Neural crest cell (in vitro differentiated cells): ENCODE results near the gene PLAC8L1. TPM values are rescaled to one million over a fixed set of nuclear protein-coding genes. Genes with fewer than 3 reads are reported as not detected.

ENCODE experiments used
- DNase-seq: peaks from one replicate; pipeline ENCODE4 v3.0.0; 2021; ENCODE audit warnings: low read depth, mixed read lengths, low spot score
- H3K27ac Mint-ChIP-seq: one replicate; pipeline ENCODE4 v1.8.0; 2021; ENCODE audit warnings: mild to moderate bottlenecking, mixed read lengths; ENCODE audit not compliant: unreplicated experiment
- H3K27me3 Mint-ChIP-seq: 2 replicates; pipeline ENCODE4 v1.8.0; 2021; ENCODE audit warnings: low read depth, mild to moderate bottlenecking, mixed read lengths
- H3K36me3 Mint-ChIP-seq: 2 replicates; pipeline ENCODE4 v1.8.0; 2021; ENCODE audit warnings: low read depth, mild to moderate bottlenecking, mixed read lengths
- H3K4me1 Mint-ChIP-seq: 2 replicates; pipeline ENCODE4 v1.8.0; 2021; ENCODE audit warnings: mixed read lengths
- H3K4me3 Mint-ChIP-seq: one replicate; pipeline ENCODE4 v1.8.0; 2021; ENCODE audit warnings: mild to moderate bottlenecking, mixed read lengths
- H3K9me3 Mint-ChIP-seq: 2 replicates; pipeline ENCODE4 v1.8.0; 2021; ENCODE audit warnings: mixed read lengths
- total RNA-seq: library from RNA; stranded (reverse); gene quantifications from 2 replicates; pipeline ENCODE4 v1.2.1, GENCODE V29; 2021
- TF ChIP-seq, protein P1 (sequence below): fragments of 200-600 bp; sonication (generic); conservative IDR thresholded peaks from 2 replicates; pipeline ENCODE4 v1.5.0; 2021; ENCODE audit warnings: antibody characterized with exemption, mild to moderate bottlenecking

The PLAC8L1 gene
- total RNA-seq, 1 donor from 2014 or later, result 1.8 TPM

DNA sequence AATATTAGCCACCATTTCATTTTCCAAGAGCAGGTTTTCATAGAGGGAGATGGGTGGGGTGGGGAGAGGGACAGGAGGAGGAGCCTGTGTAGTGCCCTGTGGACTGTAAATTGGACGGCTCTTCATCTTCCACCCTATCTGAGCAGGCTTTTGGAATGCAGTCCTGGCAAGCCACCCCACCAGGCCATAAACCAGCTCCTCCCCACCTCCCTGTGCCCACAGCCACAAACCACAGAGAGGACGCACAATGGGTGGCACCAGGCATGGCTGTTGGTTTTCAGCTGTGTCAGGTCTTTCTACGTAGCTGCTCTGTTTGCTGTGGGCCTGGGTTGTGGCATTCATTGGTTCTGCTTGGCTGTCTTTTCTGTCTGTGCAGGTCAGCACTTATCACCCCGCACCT, 58.0 kb downstream of the PLAC8L1 start:
- no peaks in the 10 kb centered on the region for H3K36me3 Mint-ChIP-seq
- no peak overlapping the region for H3K4me3 Mint-ChIP-seq
- H3K9me3 Mint-ChIP-seq, result no peaks in the 10 kb centered on the region
- H3K4me1 Mint-ChIP-seq, result peaks cover 7% of the 10 kb centered on the region
- DNase-seq, result no peak
- no peak overlapping the region for H3K27ac Mint-ChIP-seq
- TF ChIP-seq, protein P1, sequence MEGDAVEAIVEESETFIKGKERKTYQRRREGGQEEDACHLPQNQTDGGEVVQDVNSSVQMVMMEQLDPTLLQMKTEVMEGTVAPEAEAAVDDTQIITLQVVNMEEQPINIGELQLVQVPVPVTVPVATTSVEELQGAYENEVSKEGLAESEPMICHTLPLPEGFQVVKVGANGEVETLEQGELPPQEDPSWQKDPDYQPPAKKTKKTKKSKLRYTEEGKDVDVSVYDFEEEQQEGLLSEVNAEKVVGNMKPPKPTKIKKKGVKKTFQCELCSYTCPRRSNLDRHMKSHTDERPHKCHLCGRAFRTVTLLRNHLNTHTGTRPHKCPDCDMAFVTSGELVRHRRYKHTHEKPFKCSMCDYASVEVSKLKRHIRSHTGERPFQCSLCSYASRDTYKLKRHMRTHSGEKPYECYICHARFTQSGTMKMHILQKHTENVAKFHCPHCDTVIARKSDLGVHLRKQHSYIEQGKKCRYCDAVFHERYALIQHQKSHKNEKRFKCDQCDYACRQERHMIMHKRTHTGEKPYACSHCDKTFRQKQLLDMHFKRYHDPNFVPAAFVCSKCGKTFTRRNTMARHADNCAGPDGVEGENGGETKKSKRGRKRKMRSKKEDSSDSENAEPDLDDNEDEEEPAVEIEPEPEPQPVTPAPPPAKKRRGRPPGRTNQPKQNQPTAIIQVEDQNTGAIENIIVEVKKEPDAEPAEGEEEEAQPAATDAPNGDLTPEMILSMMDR, result no peak
- H3K27me3 Mint-ChIP-seq, result no peaks in the 10 kb centered on the region

DNA sequence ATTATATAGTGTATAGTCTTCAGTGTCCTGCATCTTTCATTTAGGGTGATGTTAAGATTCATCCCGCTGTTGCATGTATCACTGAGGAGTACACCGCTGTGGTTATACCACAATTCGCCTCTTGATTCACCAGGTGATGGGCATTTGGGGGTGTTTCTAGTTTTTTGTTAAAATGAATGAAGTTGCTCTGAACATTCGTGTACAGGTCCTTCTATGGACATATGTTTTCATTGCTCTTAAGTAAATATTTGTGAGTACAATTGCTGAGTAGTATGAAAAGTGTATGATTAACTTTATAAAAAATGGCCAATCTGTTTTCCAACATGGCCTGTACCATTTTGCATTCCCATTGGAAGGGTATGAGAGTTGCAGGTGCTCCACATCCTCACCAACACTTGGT, 61.7 kb downstream of the PLAC8L1 start:
- TF ChIP-seq, protein P1, result no peak
- Mint-ChIP-seq H3K27me3 (no peaks in the 10 kb centered on the region), H3K9me3 (no peaks in the 10 kb centered on the region), H3K27ac (no peak overlapping the region), H3K4me3 (no peak overlapping the region), H3K36me3 (no peaks in the 10 kb centered on the region), H3K4me1 (no peaks in the 10 kb centered on the region)
- DNase-seq, result no peak

DNA sequence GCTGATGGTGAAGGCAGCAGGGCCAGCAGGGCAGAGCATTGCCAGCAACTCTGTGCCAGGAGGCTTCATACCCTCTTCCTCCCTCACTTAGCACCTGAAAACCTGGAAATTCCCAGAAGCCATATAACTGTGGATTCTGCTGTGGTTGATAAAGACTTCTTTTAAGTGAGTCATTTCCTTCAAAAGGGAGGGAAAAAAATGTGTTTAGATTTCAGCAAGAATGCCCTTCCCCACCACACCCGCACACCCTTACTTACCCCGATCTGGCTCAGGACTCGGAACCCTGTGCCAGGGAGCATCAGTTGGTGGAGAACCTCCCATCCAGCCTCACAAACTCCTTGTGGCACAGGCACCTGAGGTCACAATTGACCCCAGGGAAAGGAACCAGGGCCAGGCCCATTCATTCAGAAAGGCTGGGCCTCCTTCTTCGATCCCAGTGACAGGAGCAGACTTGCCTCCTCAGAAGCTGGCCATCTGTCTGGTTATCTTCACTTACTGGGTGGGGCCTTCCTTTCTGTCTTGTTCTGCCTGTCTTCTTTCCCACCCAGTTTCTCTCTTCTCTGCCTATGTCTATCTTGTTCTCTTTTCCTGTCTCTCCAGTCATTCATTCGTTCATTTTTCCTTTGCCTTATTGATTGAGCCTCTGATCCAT, 62.6 kb downstream of the PLAC8L1 start:
- H3K36me3 Mint-ChIP-seq, result no peaks in the 10 kb centered on the region
- H3K27me3 Mint-ChIP-seq, result no peaks in the 10 kb centered on the region
- no peak for DNase-seq
- no peaks in the 10 kb centered on the region for H3K9me3 Mint-ChIP-seq
- H3K4me1 Mint-ChIP-seq, result no peaks in the 10 kb centered on the region
- no peak overlapping the region for H3K27ac Mint-ChIP-seq
- no peak overlapping the region for H3K4me3 Mint-ChIP-seq
- TF ChIP-seq, protein P1, result no peak

DNA sequence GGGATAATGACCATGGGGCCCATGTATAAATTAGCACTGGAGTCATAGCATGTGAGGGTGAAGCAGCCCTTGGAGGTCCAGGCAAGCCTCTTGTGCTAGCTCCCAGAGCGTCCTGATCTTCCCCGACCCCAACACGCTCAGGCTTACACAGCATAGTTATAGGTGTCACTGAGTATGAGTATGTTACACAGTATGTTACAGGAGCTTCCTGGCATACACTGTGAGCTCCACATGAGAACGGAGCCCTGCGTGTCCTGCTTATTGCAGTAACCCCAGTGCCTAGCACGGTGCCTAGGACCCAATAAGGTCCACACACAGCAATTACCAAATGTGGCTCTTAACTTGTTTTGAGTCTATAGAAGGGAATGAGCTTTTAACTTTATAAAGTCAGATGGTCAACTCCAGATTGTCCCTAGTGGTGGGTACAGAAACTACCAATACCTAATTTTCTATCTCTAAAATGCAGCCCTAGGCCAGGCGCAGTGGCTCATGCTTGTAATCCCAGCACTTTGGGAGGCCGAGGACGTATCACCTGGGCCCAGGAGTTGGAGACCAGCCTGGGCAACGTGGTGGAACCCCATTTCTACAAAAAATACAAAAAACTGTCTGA, 64.1 kb downstream of the PLAC8L1 start:
- H3K27ac Mint-ChIP-seq, result no peak overlapping the region
- DNase-seq, result no peak
- TF ChIP-seq, protein P1, result peak; percentile 64
- H3K9me3 Mint-ChIP-seq, result no peaks in the 10 kb centered on the region
- no peak overlapping the region for H3K4me3 Mint-ChIP-seq
- no peaks in the 10 kb centered on the region for H3K4me1 Mint-ChIP-seq
- H3K27me3 Mint-ChIP-seq, result no peaks in the 10 kb centered on the region
- no peaks in the 10 kb centered on the region for H3K36me3 Mint-ChIP-seq

DNA sequence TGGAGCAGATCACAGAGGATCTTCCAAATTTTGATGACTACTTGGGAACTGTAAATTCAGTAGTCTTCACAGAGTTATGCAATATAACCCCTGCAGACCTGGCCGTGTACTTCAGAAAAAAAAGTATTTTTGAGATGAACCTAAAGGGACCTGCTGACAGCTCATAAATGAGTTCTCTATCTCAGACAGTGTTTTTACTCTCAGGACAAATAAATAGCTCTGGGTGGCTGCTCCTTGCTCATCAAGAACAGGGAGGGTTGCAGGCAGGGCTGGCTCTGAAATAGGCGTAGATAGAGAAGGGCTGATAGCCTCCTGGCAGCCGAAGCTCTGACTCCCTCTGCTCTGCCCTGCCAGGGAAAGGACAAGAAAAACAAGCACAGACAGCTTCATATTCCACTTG, 64.8 kb downstream of the PLAC8L1 start:
- Mint-ChIP-seq H3K9me3 (no peaks in the 10 kb centered on the region), H3K4me3 (no peak overlapping the region), H3K27me3 (no peaks in the 10 kb centered on the region), H3K36me3 (no peaks in the 10 kb centered on the region), H3K4me1 (no peaks in the 10 kb centered on the region), H3K27ac (no peak overlapping the region)
- no peak for DNase-seq
- TF ChIP-seq, protein P1, result no peak
